HepG2 (cell line): ENCODE measurements around the gene SBK2. TPM values are rescaled to one million over a fixed set of nuclear protein-coding genes. Genes with fewer than 3 reads are reported as not detected.

Experiments used
- BCL6 ChIP-seq: IDR thresholded peaks from 2 replicates; pipeline ENCODE4 v1.6.1; 2016; ENCODE audit warnings: missing genetic modification reagents, missing compliant biosample characterization
- BRCA1 ChIP-seq: sonication (generic); formaldehyde crosslinking; IDR thresholded peaks from 2 replicates; pipeline ENCODE4 v1.4.0; 2020; ENCODE audit warnings: missing genetic modification reagents
- BRD4 ChIP-seq: sonication (generic); formaldehyde crosslinking; IDR thresholded peaks from 2 replicates; pipeline ENCODE4 v1.4.0; 2020; ENCODE audit warnings: missing genetic modification reagents
- DZIP1 ChIP-seq: sonication (generic); formaldehyde crosslinking; IDR thresholded peaks from 2 replicates; pipeline ENCODE4 v1.5.0; 2020; ENCODE audit warnings: mild to moderate bottlenecking, missing genetic modification reagents
- EP300 ChIP-seq, 3 experiments: sonication (generic) in 1 of 3; formaldehyde crosslinking in 1 of 3; IDR thresholded peaks; 2 replicates each; pipeline versions ENCODE4 v1.5.1 to v1.6.1; 2011 to 2020; ENCODE audit warnings: low read depth in 2 of 3, low read length in 2 of 3, borderline replicate concordance in 1 of 3, improper control_type of control experiment in 1 of 3, mild to moderate bottlenecking in 1 of 3, missing genetic modification reagents in 1 of 3, moderate library complexity in 1 of 3
- HNF4A ChIP-seq: sonication (generic); formaldehyde crosslinking; IDR thresholded peaks from 2 replicates; pipeline ENCODE4 v1.4.0; 2020; ENCODE audit warnings: missing genetic modification reagents
- MTERF4 ChIP-seq: sonication (generic); formaldehyde crosslinking; IDR thresholded peaks from 2 replicates; pipeline ENCODE4 v1.8.0; 2023; ENCODE audit warnings: mild to moderate bottlenecking, missing genetic modification reagents
- MXD4 ChIP-seq: IDR thresholded peaks from 2 replicates; pipeline ENCODE4 v1.6.1; 2016; ENCODE audit warnings: mild to moderate bottlenecking, missing biosample characterization, missing genetic modification reagents
- MYNN ChIP-seq: sonication (generic); formaldehyde crosslinking; IDR thresholded peaks from 2 replicates; pipeline ENCODE4 v1.4.0; 2020; ENCODE audit warnings: mild to moderate bottlenecking, low read depth, missing genetic modification reagents
- POLR2A ChIP-seq, 2 experiments: IDR thresholded peaks; 2 replicates each; pipeline ENCODE4 v1.6.1; 2011; ENCODE audit warnings: low read depth in 2 of 2, low read length in 2 of 2, mild to moderate bottlenecking in 1 of 2, moderate library complexity in 1 of 2; ENCODE audit not compliant: insufficient read depth in 1 of 2
- RFX1 ChIP-seq: fragments of 450-650 bp; IDR thresholded peaks from 2 replicates; pipeline ENCODE4 v1.6.1; 2017
- SAP130 ChIP-seq: IDR thresholded peaks from 2 replicates; pipeline ENCODE4 v1.6.1; 2016; ENCODE audit warnings: low read depth
- SMARCE1 ChIP-seq: fragments of 450-650 bp; IDR thresholded peaks from 2 replicates; pipeline ENCODE4 v1.6.1; 2017; ENCODE audit warnings: borderline replicate concordance
- SMC3 ChIP-seq: IDR thresholded peaks from 2 replicates; pipeline ENCODE4 v1.6.1; 2011; ENCODE audit warnings: low read length, improper control_type of control experiment
- TAF1 ChIP-seq: sonication (generic); formaldehyde crosslinking; IDR thresholded peaks from 2 replicates; pipeline ENCODE4 v1.4.0; 2020; ENCODE audit warnings: missing genetic modification reagents
- THAP11 ChIP-seq: IDR thresholded peaks from 2 replicates; pipeline ENCODE4 v1.6.1; 2016; ENCODE audit warnings: missing biosample characterization, missing genetic modification reagents
- TOPORS ChIP-seq: sonication (generic); formaldehyde crosslinking; IDR thresholded peaks from 2 replicates; pipeline ENCODE4 v1.8.0; 2023; ENCODE audit warnings: mild to moderate bottlenecking, missing genetic modification reagents
- WIZ ChIP-seq: sonication (generic); formaldehyde crosslinking; IDR thresholded peaks from 2 replicates; pipeline ENCODE4 v1.5.1; 2020; ENCODE audit warnings: mild to moderate bottlenecking, missing genetic modification reagents
- XBP1 ChIP-seq: sonication (generic); formaldehyde crosslinking; IDR thresholded peaks from 2 replicates; pipeline ENCODE4 v1.5.0; 2020; ENCODE audit warnings: missing genetic modification reagents
- ZBTB3 ChIP-seq: sonication (generic); formaldehyde crosslinking; IDR thresholded peaks from 2 replicates; pipeline ENCODE4 v1.4.0; 2020; ENCODE audit warnings: low read depth, mild to moderate bottlenecking, moderate library complexity, missing genetic modification reagents, borderline replicate concordance
- ZFP36 ChIP-seq: fragments of 150-350 bp; IDR thresholded peaks from 2 replicates; pipeline ENCODE4 v1.6.1; 2018; ENCODE audit warnings: borderline replicate concordance, low read length, low read depth; ENCODE audit not compliant: partially characterized antibody
- ZMAT3 ChIP-seq: sonication (generic); formaldehyde crosslinking; conservative IDR thresholded peaks from 2 replicates; pipeline ENCODE4 v1.7.0; 2021; ENCODE audit warnings: missing genetic modification reagents
- ZMYM4 ChIP-seq: sonication (generic); formaldehyde crosslinking; IDR thresholded peaks from 2 replicates; pipeline ENCODE4 v1.8.1; 2023; ENCODE audit warnings: mild to moderate bottlenecking, missing genetic modification reagents
- ZNF3 ChIP-seq: IDR thresholded peaks from 2 replicates; pipeline ENCODE4 v1.7.0; 2017; ENCODE audit warnings: inconsistent platforms
- ZNF414 ChIP-seq: sonication (generic); formaldehyde crosslinking; IDR thresholded peaks from 2 replicates; pipeline ENCODE4 v1.5.0; 2020; ENCODE audit warnings: missing genetic modification reagents
- ZNF546 ChIP-seq: sonication (generic); formaldehyde crosslinking; conservative IDR thresholded peaks from 2 replicates; pipeline ENCODE4 v1.8.1; 2023; ENCODE audit warnings: mild to moderate bottlenecking, missing genetic modification reagents
- ZNF552 ChIP-seq: sonication (generic); formaldehyde crosslinking; IDR thresholded peaks from 2 replicates; pipeline ENCODE4 v1.9.0; 2022; ENCODE audit warnings: missing genetic modification reagents, mild to moderate bottlenecking, borderline replicate concordance
- ZNF713 ChIP-seq: sonication (generic); formaldehyde crosslinking; IDR thresholded peaks from 2 replicates; pipeline ENCODE4 v1.4.0; 2020; ENCODE audit warnings: mild to moderate bottlenecking, missing genetic modification reagents
- polyA plus RNA-seq, 8 experiments: library from polyadenylated mRNA; depleted of rRNA in 3 of 8; stranded (reverse) in 7 of 8; unstranded in 1 of 8; fragments of >200 nt; fragmentation: Illumina TruSeq in 4 of 8; extraction: Trizol in 4 of 8; gene quantifications; 2 replicates each; pipeline versions ENCODE4 v1.2.1 to v1.2.3, GENCODE V29; 2011 to 2016; ENCODE audit warnings: low read depth in 4 of 8, missing spikeins in 1 of 8, mixed read lengths in 1 of 8; ENCODE audit not compliant: insufficient read depth in 1 of 8
- total RNA-seq, 5 experiments: library from RNA; depleted of rRNA; stranded (reverse); fragments of >200 nt; fragmentation: Illumina TruSeq; extraction: Trizol; gene quantifications; 2 replicates each; pipeline ENCODE4 v1.2.3, GENCODE V29; 2016; ENCODE audit warnings: low read depth in 1 of 5

SBK2 gene
- total and polyA plus RNA-seq, 2 of the 13 experiments (the other 11 are each of a cell fraction or from before 2014, with no cell fraction given): 0.24 TPM; not detected in 1

GRCh38 chr19:55544776-55545439 lies 8.0 kb upstream of the SBK2 start (continued):
- no peak for TF ChIP-seq TOPORS
- no peak for TF ChIP-seq SMC3
- no peak for TF ChIP-seq ZBTB3 (CRISPR knock-in tag)
- no peak for TF ChIP-seq ZNF546 (CRISPR knock-in tag)
- TF ChIP-seq ZMAT3 (CRISPR knock-in tag): 0 out of 2 replicates have a peak, but pooled peaks have one; percentile 21
- TF ChIP-seq BRCA1 (CRISPR knock-in tag): no peak
- TF ChIP-seq MTERF4 (CRISPR knock-in tag): no peak
- TF ChIP-seq MXD4: no peak
- TF ChIP-seq EP300 (IDR thresholded peaks at IDR 0.05; ENCODE audit: low read depth in 2 of 2, low read length in 2 of 2): 0 out of 4 replicates have a peak, but pooled peaks of 1 of the 2 experiments have one; percentile 37
- 0 out of 2 replicates have a peak, but pooled peaks have one; percentile 43 for TF ChIP-seq EP300 (CRISPR knock-in tag; IDR thresholded peaks at IDR 0.05; ENCODE audit: borderline replicate concordance)
- no peak for TF ChIP-seq SMARCE1
- TF ChIP-seq XBP1: no peak
- TF ChIP-seq MYNN (CRISPR knock-in tag): no peak
- no peak for TF ChIP-seq RFX1
- no peak for TF ChIP-seq ZFP36
- no peak for TF ChIP-seq WIZ (CRISPR knock-in tag)
- TF ChIP-seq ZNF552: no peak
- peak; percentile 44; the same call in 1 of the 2 replicates for TF ChIP-seq THAP11
- TF ChIP-seq BRD4 (CRISPR knock-in tag): no peak
- TF ChIP-seq POLR2A (IDR thresholded peaks at IDR 0.05; ENCODE audit: insufficient read depth in 1 of 2, low read depth in 2 of 2, low read length in 2 of 2): no peak
- TF ChIP-seq ZNF3: no peak
- no peak for TF ChIP-seq TAF1 (CRISPR knock-in tag)
- TF ChIP-seq DZIP1 (CRISPR knock-in tag): no peak
- TF ChIP-seq ZNF713: no peak
- TF ChIP-seq SAP130 (CRISPR knock-in tag): peak; percentile 64
- TF ChIP-seq ZMYM4 (CRISPR knock-in tag): no peak
- TF ChIP-seq ZNF414 (CRISPR knock-in tag): no peak
- no peak for TF ChIP-seq BCL6
- 0 out of 2 replicates have a peak, but pooled peaks have one; percentile 8 for TF ChIP-seq HNF4A (CRISPR knock-in tag)
